GM12892 (cell line): ENCODE data around the gene LY6G6F.

Experiments
- POLR2A ChIP-seq: IDR thresholded peaks from 2 replicates; pipeline ENCODE4 v1.6.1; 2011; ENCODE audit warnings: low read depth, low read length, control low read depth
- POLR2AphosphoS5 ChIP-seq: IDR thresholded peaks from 2 replicates; pipeline ENCODE4 v1.6.1; 2011; ENCODE audit warnings: low read depth, low read length, control low read depth
- TAF1 ChIP-seq: IDR thresholded peaks from 2 replicates; pipeline ENCODE4 v1.6.1; 2011; ENCODE audit warnings: low read depth, mild to moderate bottlenecking, control low read depth, low read length, borderline replicate concordance

- TF ChIP-seq POLR2A (no peak), POLR2AphosphoS5 (0 out of 2 replicates have a peak, but pooled peaks have one; percentile 17), TAF1 (no peak)
Observed at GRCh38 chr6:31658158-31658688, 48.4 kb upstream of the LY6G6F start.
